GM12865 (cell line): ENCODE measurements around the gene PGA4.
"Not testable (repeated sequence)": the region's sequence is repeated elsewhere in the genome, so short reads cannot be mapped to it uniquely, and the experiment has no call there.

Experiments used
- DNase-seq: peaks from one replicate; pipeline ENCODE4 v3.0.0; 2010; ENCODE audit warnings: low read depth
- H3K4me3 ChIP-seq: 2 replicates; pipeline ENCODE4 v1.5.1; 2011; ENCODE audit warnings: mild to moderate bottlenecking, low read depth, low read length, control low read depth

Gene PGA4

DNA sequence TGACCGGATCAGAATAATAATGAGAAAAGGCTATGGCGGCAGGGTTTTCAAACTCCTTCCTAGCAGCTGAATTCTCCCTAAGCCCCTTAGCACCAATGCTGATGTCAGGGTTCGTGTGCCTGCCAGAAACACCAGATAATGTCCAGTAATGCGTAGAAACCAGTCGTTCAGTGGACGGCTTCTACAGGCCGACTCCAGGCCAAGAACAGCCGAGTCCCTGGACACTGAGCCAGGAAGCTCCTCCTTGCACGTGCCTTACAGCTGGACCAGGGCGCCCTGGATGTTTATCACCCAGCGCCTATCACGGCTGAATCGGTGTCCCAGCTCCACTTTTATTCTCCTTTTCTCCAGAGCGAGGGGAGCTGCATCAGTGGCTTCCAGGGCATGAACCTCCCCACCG lies 9.9 kb upstream of the PGA4 start:
- not testable (repeated sequence) for DNase-seq, H3K4me3 ChIP-seq

DNA sequence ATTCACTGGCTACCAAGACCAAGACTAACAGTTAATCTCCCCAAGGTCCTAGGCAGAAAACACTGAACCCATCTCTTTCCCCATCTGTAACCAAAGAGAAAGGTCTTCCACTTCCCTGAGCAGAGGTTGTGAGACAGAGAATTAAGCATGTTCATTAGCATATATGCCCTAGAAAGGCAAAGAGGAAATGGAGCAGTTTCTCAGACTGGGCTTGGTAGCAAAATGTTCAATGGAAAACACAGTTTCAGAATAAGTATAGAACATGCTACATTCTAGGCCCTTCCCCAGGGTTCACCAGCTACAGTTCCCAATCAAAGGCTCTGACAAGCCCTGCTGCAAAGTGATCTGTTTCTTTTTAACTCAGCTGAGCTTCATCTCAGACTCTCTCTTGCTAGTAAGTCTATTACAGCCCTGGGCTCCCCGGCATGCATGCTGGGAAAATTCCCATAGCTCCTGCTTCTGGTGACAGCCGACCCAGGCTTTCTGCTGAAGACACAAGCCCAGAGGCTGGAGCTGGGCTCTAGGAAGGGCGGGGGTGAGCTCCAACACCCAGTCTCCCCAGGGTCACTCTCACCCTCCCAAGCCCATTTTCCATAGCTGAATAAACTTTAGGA lies 8.3 kb upstream of the PGA4 start:
- H3K4me3 ChIP-seq, DNase-seq: not testable (repeated sequence)

DNA sequence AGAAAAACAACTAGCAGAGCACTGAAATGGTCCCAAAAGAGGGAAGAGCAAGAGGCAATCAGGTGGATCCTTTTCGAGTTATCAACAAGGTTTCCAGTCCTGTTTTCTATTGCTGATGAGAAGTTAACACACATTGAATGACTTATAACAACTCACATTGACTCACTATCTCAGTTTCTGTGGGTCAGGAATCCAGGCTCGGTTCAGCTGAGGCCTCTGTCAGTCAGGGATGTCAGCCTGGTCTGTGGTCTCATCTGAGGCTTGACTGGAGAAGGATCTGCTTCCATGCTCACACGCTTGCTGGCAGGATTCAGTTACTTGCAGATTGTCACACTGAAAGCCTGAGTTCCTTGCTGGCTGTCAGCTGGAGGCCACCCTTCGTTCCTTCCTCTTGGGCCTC lies 3.8 kb upstream of the PGA4 start:
- DNase-seq, H3K4me3 ChIP-seq: not testable (repeated sequence)

DNA sequence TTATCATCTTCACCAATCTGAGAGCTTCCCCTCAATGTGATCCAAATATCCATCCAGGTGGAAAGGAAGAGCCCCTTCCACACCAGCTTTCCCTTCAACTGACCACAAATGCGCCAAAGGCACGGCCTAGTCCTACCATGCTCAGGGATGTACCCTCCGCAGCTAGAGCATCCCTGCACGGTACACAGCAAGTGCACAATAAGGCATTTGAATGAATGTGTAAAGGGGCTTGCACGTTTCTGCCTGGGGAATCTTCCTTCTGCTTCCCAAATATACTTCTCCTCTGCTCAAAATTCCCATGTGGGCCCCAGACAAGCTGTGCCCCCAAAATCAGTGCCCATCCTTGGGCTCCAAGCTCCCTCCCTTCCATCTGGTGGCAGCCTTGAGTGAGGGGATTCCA lies 3.1 kb upstream of the PGA4 start:
- DNase-seq = not testable (repeated sequence)

DNA sequence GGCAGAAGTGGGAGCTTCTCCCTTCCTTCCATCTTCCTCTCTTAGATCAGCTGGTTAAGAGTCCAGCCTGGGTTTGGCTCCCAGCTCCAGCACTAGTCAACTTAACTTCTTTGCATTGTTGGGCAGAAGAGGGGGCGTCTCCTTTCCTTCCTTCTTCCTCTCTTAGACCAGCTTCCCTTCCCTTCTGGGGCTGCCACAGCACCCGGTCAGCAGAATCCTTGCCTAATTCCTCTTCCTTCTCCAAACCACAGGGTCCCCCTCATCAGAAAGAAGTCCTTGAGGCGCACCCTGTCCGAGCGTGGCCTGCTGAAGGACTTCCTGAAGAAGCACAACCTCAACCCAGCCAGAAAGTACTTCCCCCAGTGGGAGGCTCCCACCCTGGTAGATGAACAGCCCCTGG lies 545 bp downstream of the PGA4 start:
- not testable (repeated sequence) for DNase-seq, H3K4me3 ChIP-seq

More for the DNA sequence above, 3.1 kb upstream of the PGA4 start:
- not testable (repeated sequence) for H3K4me3 ChIP-seq

DNA sequence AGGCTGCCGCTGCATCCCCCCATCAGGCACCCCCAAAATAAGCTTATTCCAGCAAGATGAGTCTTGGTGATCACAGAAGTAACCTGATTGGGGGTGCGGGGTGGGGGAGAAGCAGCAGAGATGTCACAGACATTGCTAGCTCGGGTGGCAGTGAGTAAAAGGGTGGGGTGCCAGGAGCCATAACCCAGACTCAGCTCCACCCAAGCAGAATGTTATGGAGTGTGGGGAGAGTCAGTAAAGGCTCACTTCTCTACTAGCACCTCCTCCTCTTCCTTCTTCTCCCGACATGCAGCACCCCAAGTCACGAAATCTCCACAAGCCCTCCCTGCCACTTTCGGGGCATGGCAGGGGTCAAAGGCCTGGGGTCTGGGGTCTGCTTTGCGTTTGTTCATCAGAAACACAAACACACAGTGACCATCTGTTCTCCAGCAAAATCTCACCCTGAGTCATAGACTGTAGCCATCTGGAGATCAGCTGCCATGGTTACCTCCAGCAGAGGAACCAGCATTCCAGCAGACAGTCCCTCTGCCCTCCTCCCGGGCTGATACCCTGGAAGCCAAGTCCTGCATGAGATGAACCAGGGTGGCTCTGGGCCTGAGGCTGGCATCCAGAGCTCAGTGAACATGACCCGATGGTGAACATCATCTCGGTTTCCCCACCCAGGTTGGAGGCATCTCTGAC lies 4.5 kb downstream of the PGA4 start:
- DNase-seq, H3K4me3 ChIP-seq: not testable (repeated sequence)

DNA sequence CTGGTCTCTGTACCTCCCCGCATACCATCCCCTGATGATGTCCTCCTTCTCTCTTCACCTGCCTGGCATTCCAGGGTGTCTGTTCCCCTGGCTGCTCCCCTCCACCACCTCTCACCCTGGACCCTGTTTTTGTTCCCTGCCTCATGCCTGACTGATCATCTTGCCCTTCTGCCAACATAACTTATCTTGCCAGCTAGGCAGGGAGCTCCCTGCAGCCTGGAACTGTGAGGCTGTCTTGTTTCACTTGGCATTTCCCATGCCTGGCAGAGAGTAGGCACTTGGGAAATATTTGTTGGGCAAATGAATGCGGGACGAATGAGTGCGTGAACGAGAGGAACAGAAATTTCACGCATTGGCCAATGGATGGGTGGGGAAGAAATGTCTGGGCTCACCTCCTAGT lies 7.3 kb downstream of the PGA4 start:
- DNase-seq, H3K4me3 ChIP-seq: not testable (repeated sequence)

DNA sequence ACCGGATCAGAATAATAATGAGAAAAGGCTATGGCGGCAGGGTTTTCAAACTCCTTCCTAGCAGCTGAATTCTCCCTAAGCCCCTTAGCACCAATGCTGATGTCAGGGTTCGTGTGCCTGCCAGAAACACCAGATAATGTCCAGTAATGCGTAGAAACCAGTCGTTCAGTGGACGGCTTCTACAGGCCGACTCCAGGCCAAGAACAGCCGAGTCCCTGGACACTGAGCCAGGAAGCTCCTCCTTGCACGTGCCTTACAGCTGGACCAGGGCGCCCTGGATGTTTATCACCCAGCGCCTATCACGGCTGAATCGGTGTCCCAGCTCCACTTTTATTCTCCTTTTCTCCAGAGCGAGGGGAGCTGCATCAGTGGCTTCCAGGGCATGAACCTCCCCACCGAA lies 8.9 kb downstream of the PGA4 start:
- not testable (repeated sequence) for H3K4me3 ChIP-seq

DNA sequence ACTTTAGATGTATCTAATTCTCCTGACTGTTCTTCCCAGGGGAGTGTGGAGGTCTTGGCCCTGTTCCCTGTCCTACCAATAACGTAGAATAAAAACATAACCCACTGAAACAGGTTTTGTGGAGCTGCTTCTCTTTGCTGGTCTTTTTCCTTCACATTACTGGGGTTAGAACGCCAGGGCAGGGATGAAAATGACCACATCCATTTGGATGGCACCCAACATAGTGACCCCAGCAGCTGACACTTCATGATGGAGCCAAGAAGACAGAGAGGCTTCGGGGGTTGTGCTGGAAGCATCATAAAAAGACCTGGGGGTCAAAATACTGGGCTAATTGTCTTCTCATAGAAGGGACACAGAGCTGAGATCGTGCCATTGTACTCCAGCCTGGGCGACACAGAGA lies 9.4 kb downstream of the PGA4 start:
- not testable (repeated sequence) for H3K4me3 ChIP-seq, DNase-seq

More for the DNA sequence above, 8.9 kb downstream of the PGA4 start:
- DNase-seq = not testable (repeated sequence)

DNA sequence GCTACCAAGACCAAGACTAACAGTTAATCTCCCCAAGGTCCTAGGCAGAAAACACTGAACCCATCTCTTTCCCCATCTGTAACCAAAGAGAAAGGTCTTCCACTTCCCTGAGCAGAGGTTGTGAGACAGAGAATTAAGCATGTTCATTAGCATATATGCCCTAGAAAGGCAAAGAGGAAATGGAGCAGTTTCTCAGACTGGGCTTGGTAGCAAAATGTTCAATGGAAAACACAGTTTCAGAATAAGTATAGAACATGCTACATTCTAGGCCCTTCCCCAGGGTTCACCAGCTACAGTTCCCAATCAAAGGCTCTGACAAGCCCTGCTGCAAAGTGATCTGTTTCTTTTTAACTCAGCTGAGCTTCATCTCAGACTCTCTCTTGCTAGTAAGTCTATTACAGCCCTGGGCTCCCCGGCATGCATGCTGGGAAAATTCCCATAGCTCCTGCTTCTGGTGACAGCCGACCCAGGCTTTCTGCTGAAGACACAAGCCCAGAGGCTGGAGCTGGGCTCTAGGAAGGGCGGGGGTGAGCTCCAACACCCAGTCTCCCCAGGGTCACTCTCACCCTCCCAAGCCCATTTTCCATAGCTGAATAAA lies 10.5 kb downstream of the PGA4 start:
- DNase-seq, H3K4me3 ChIP-seq: not testable (repeated sequence)

DNA sequence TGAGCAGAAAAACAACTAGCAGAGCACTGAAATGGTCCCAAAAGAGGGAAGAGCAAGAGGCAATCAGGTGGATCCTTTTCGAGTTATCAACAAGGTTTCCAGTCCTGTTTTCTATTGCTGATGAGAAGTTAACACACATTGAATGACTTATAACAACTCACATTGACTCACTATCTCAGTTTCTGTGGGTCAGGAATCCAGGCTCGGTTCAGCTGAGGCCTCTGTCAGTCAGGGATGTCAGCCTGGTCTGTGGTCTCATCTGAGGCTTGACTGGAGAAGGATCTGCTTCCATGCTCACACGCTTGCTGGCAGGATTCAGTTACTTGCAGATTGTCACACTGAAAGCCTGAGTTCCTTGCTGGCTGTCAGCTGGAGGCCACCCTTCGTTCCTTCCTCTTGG lies 15.0 kb downstream of the PGA4 start:
- not testable (repeated sequence) for DNase-seq, H3K4me3 ChIP-seq

DNA sequence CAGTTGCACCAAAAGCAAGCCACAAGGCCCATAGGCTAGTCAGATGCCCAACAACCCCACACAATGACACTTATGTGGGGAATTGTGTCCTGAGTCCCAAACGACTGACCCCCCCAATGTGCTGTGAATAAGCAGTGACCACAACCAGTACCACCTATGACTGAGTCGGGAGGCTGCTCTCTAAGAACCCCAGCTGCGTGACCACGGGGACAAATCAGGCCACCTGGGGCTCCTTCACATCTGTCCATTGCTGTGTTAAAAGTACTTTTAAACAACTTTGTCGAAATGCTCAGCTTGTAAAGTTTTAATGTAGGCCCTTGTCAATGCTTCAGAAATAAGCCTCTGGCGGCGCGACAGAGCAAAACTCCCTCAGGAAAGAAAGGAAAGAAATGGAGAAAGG lies 18.1 kb downstream of the PGA4 start:
- not testable (repeated sequence) for H3K4me3 ChIP-seq, DNase-seq

DNA sequence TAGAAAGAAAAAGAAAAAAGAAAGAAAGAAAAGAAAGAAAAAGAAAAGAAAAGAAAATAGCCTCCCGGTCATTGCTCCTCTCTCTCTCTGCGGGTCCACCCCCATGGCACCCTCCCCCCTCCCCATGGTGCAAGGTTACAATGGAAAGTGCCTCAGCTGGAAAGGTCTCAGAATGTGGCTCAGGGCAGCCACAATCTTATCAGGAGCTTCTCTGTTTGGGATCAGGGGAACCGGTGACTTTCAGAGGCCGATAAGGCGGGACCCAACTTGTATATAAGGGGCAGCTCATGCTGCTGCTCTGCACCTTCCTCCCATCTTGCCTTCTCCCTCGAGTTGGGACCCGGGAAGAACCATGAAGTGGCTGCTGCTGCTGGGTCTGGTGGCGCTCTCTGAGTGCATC lies 18.7 kb downstream of the PGA4 start, which contains the start of gene PGA5:
PGA5 (plus strand) TSS at position 301 of the 400 bp plus-strand sequence; CDS start at position 353, 52 bp downstream.
- not testable (repeated sequence) for DNase-seq, H3K4me3 ChIP-seq

DNA sequence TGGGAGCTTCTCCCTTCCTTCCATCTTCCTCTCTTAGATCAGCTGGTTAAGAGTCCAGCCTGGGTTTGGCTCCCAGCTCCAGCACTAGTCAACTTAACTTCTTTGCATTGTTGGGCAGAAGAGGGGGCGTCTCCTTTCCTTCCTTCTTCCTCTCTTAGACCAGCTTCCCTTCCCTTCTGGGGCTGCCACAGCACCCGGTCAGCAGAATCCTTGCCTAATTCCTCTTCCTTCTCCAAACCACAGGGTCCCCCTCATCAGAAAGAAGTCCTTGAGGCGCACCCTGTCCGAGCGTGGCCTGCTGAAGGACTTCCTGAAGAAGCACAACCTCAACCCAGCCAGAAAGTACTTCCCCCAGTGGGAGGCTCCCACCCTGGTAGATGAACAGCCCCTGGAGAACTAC lies 19.4 kb downstream of the PGA4 start:
- not testable (repeated sequence) for DNase-seq, H3K4me3 ChIP-seq

DNA sequence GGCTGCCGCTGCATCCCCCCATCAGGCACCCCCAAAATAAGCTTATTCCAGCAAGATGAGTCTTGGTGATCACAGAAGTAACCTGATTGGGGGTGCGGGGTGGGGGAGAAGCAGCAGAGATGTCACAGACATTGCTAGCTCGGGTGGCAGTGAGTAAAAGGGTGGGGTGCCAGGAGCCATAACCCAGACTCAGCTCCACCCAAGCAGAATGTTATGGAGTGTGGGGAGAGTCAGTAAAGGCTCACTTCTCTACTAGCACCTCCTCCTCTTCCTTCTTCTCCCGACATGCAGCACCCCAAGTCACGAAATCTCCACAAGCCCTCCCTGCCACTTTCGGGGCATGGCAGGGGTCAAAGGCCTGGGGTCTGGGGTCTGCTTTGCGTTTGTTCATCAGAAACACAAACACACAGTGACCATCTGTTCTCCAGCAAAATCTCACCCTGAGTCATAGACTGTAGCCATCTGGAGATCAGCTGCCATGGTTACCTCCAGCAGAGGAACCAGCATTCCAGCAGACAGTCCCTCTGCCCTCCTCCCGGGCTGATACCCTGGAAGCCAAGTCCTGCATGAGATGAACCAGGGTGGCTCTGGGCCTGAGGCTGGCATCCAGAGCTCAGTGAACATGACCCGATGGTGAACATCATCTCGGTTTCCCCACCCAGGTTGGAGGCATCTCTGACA lies 23.3 kb downstream of the PGA4 start:
- DNase-seq, H3K4me3 ChIP-seq: not testable (repeated sequence)

DNA sequence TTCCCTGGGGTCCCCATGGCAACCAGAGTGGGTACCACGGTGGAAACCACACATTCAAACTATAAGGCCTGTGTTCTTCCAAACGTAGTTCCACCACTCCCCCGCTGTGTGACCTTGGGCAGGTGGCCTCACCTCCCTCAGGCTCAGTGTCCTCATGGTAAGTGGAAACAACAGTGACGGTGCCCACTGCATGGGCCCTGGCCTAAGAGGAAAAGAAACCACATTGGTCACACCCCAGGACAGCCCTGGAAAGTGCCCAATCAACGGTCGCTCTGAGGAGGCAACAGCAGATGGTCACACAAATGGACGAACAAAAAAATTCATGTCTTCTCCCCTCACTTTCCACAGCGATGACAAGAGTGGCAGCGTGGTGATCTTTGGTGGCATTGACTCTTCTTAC lies 25.9 kb downstream of the PGA4 start:
- H3K4me3 ChIP-seq, DNase-seq: not testable (repeated sequence)

DNA sequence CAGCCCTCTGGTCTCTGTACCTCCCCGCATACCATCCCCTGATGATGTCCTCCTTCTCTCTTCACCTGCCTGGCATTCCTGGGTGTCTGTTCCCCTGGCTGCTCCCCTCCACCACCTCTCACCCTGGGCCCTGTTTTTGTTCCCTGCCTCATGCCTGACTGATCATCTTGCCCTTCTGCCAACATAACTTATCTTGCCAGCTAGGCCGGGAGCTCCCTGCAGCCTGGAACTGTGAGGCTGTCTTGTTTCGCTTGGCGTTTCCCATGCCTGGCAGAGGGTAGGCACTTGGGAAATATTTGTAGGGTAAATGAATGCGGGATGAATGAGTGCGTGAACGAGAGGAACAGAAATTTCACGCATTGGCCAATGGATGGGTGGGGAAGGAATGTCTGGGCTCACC lies 27.1 kb downstream of the PGA4 start:
- not testable (repeated sequence) for DNase-seq, H3K4me3 ChIP-seq

DNA sequence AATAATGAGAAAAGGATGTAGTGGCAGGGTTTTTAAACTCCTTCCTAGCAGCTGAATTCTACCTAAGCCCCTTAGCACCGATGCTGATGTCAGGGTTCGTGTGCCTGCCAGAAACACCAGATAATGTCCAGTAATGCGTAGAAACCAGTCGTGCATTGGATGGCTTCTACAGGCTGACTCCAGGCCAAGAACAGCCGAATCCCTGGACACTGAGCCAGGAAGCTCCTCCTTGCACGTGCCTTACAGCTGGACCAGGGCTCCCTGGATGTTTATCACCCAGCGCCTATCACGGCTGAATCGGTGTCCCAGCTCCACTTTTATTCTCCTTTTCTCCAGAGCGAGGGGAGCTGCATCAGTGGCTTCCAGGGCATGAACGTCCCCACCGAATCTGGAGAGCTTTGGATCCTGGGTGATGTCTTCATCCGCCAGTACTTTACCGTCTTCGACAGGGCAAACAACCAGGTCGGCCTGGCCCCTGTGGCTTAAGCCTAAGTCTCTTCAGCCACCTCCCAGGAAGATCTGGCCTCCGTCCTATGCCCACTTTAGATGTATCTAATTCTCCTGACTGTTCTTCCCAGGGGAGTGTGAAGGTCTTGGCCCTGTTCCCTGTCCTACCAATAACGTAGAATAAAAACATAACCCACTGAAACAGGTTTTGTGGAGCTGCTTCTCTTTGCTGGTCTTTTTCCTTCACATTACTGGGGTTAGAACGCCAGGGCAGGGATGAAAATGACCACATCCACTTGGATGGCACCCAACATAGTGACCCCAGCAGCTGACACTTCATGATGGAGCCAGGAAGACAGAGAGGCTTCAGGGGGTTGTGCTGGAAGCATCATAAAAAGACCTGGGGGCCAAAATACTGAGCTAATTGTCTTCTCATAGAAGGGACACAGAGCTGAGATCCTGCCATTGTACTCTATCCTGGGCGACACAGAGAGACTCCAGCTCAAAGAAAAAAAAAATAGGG lies 28.9 kb downstream of the PGA4 start:
- not testable (repeated sequence) for DNase-seq, H3K4me3 ChIP-seq

DNA sequence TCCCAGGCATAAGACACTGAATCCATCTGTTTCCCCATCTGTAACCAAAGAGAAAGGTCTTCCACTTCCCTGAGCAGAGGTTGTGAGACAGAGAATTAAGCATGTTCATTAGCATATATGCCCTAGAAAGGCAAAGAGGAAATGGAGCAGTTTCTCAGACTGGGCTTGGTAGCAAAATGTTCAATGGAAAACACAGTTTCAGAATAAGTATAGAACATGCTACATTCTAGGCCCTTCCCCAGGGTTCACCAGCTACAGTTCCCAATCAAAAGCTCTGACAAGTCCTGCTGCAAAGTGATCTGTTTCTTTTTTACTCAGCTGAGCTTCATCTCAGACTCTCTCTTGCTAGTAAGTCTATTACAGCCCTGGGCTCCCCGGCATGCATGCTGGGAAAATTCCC lies 30.2 kb downstream of the PGA4 start:
- not testable (repeated sequence) for DNase-seq, H3K4me3 ChIP-seq
